GM20000 (cell line): ENCODE measurements around the gene ATAD2B.
A peak's percentile ranks its signal among the peaks of the same experiment; 100 is the strongest.

Source experiments
- DNase-seq: peaks from one replicate; pipeline ENCODE4 v3.0.0; 2012; ENCODE audit warnings: low spot score
- TF ChIP-seq, protein P1 (sequence below): IDR thresholded peaks from 2 replicates; pipeline ENCODE4 v1.5.1; 2012; ENCODE audit warnings: mild to moderate bottlenecking, control low read depth; ENCODE audit errors: extremely low read depth, missing control alignments

Gene ATAD2B

DNA sequence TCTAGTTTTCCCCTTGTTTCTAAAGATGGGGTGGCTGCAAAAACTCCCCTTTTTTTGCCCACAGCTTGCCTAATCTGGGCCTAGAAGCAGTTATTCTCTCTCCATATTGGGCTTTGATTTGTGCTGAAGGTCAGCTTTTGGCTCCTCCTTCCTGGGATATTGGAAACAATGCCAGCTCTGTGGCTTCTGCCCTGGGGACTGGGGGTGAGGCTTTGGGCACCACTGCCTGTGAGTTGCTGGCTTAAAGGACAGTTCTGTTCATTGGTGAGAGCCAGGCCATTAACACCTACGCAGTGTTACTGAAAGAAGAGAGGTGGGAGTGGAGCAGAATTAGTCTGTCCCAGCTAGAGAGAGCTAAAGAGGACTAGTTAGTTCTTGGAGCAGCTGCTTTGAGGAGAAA is 17.6 kb upstream of the ATAD2B start:
- DNase-seq = no peak
- TF ChIP-seq, protein P1, sequence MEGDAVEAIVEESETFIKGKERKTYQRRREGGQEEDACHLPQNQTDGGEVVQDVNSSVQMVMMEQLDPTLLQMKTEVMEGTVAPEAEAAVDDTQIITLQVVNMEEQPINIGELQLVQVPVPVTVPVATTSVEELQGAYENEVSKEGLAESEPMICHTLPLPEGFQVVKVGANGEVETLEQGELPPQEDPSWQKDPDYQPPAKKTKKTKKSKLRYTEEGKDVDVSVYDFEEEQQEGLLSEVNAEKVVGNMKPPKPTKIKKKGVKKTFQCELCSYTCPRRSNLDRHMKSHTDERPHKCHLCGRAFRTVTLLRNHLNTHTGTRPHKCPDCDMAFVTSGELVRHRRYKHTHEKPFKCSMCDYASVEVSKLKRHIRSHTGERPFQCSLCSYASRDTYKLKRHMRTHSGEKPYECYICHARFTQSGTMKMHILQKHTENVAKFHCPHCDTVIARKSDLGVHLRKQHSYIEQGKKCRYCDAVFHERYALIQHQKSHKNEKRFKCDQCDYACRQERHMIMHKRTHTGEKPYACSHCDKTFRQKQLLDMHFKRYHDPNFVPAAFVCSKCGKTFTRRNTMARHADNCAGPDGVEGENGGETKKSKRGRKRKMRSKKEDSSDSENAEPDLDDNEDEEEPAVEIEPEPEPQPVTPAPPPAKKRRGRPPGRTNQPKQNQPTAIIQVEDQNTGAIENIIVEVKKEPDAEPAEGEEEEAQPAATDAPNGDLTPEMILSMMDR = no peak

DNA sequence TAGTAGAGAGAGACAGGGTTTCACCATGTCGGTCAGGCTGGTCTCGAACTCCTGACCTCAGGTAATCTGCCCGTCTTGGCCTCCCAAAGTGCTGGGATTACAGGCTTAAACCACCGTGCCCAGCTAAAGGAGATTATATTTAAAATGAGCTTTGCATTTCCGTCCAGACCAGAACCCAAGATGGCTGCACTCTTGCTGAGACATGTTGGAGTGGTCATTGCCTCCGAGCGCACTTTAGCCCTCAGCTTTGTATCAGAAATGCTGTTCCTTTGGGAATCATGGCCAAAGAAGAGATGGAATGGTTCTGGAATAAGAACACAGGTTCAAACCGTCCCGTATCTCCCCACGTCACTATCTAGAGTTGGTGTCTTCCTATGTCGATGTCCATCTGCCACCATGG is 16.7 kb upstream of the ATAD2B start:
- TF ChIP-seq, protein P1 = no peak
- no peak for DNase-seq

DNA sequence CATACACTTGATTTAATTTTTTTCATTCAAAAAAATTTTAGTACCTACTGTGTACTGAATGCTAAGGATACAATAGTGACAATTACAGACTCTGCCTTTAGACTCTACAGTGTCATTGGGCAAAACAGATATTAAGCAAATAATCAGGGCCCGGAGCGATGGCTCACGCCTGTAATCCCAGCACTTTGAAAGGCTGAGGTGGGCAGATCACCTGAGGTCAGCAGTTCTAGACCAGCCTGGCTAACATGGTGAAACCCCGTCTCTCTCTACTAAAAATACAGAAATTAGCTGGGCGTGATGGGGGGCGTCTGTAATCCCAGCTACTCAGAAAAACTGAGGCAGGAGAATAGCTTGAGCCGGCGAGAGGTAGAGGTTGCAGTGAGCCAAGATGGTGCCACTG is 14.7 kb upstream of the ATAD2B start:
- TF ChIP-seq, protein P1 = no peak
- no peak for DNase-seq

DNA sequence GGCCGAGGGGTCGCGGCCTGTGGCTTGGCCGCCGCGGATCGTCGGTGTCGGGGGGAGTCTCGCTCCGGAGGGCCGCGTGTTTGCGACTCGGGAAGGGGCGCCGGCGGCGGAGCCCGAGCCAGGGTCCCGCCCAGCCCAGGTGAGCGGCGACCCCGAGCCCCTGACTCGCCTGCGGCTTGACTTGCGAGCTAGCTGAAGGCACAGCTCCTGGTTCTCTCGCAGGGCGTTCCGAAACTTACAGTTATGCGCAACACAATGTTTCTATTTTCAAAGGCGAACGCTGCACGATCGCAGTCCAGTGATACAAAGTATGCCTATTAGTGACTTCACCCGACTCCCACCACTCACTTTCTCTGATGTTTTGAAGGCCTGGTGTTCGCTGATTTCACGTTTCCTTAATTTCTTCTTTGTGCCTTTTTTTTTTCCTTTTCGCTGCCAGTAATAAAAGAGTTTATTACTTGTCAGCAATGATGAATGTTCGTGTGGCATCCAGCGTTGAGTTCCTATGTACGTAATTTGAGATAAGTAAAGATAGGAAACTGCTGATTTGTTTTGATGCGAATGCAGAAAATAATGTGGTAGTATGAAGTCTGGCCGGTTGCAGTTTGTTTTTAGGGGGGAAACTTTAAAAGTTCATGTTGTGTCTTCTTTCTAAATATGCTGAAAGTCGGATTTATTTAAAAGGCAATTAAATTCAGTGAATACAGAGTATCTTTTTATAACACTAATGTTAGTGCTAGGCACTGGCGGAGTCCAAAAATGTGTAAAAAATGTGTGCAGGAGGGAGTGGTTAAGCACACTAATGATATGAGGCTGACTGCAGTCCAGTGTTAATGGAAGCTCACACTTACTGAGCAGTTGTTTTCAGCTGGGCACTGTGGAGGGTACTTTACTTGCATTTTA is 14.0 kb upstream of the ATAD2B start:
- peak; percentile 77 for DNase-seq
- TF ChIP-seq, protein P1 = no peak

DNA sequence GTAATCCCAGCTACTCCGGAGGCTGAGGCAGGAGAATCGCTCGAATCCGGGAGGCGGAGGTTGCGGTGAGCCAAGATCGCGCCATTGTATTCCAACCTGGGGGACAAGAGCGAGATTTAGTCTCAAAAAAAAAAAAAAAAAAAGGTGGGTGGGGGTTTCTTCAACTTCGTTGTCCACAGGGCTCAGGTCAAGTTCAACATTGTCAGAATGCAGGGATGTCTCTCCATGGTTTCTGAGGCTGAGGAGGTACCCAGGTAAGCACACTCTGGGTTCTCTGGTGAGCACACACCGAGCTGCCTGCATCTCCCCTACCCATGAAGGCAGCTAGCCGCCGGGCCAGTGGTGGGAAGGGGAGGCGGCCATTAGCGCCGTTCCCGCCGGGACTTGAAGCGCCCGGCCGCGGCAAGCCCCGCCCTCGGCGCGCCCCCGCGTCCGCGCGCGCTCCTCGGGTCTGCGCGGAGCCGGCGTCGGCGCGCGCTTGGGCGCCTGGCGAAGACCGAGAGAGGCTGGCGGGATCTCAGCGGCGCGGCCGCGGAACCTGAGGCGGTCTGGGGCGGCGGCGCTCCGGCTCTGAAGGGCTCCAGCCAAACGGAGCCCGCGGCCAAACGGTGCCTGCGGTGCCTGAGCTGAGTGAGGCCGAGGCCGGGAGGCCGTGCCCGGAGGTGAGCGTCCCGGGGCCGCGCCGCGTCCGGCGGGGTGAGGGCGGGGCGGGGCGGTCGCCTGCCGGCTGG is 13.2 kb upstream of the ATAD2B start, which contains the start of gene UBXN2A:
UBXN2A (plus strand) TSS at position 477 of the 731 bp plus-strand sequence. CDS start 17,852 bp downstream, outside the sequence.
- TF ChIP-seq, protein P1 = no peak

DNA sequence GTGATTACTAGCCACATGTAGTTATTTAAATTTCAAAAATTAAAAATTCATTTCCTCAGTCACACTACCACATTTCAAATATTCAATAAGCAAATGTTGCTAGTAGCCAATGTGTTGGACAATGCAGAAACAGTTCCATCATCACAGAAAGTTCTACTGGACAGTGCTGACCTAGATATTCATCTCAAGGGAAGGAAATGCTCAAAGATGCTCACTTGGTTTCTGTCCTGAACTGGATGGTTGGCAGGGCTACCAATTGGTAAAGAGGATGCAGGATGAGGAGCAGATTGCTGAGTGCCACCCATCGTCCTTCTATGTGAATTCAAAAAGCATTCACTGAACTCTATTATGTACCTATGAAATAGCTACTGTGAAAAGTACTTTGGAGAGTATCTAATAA is 7.3 kb upstream of the ATAD2B start:
- TF ChIP-seq, protein P1 = no peak
- no peak for DNase-seq

More for the DNA sequence above, 13.2 kb upstream of the ATAD2B start, which contains the start of gene UBXN2A:
- DNase-seq = peak; percentile 94

DNA sequence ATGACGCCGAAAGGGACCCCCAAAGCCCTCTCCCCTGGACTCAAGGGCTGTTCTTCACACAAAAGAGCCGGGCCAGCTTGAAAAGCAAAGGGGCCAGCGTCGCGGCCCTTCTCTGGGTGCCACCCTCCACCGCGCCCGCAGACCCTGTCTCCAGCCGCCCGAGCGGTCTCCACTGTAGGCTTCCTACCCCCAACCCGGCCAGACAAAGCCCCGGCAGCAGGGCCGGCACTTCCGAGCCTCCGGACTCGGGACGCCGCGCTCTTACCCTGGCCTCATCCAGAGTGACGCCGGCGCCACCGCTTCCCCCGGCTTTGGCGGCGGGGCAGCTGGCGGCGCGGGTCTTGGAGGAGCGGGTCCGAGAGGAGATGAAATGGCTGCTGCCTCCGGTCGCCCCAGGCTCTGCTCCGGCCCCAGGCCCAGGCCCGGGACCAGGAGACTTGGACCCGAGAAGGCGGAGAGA is 603 bp downstream of the ATAD2B start:
- peak; percentile 44 for DNase-seq
- TF ChIP-seq, protein P1 = no peak
